Uterus (tissue), 4 donors: Measurements from ENCODE around the gene HPCA. TPM values are rescaled to one million over a fixed set of nuclear protein-coding genes. Genes with fewer than 3 reads are reported as not detected.

Experiments
- DNase-seq, 2 donors: peaks; one replicate each; pipeline ENCODE4 v3.0.0-alpha.2; 2019 to 2020
- H3K27ac ChIP-seq, 2 donors: fragments of 200-600 bp; sonication (generic); 1 replicate in 1 of 2; 2 replicates in 1 of 2; pipeline ENCODE4 v1.5.1; 2016 to 2018
- H3K27me3 ChIP-seq, 2 donors: fragments of 200-600 bp; sonication (generic); one replicate each; pipeline ENCODE4 v1.5.1; 2018 to 2019; ENCODE audit warnings: control low read depth in 1 of 2
- H3K36me3 ChIP-seq, 2 donors: fragments of 200-600 bp; sonication (generic); one replicate each; pipeline ENCODE4 v1.5.1; 2019; ENCODE audit warnings: control low read depth in 1 of 2
- H3K4me1 ChIP-seq, 2 donors: fragments of 200-600 bp; sonication (generic); one replicate each; pipeline ENCODE4 v1.5.1; 2018 to 2019; ENCODE audit warnings: control low read depth in 1 of 2
- H3K4me3 ChIP-seq, 2 donors: fragments of 200-600 bp; sonication (generic); 1 replicate in 1 of 2; 2 replicates in 1 of 2; pipeline ENCODE4 v1.5.1; 2018 to 2019; ENCODE audit warnings: mild to moderate bottlenecking in 1 of 2
- H3K9me3 ChIP-seq, 2 donors: fragments of 200-600 bp; sonication (generic); one replicate each; pipeline ENCODE4 v1.5.1; 2019; ENCODE audit warnings: control low read depth in 1 of 2
- CTCF ChIP-seq, 4 experiments: fragments of 200-600 bp in 2 of 4; fragments of 450-650 bp in 2 of 4; sonication (generic) in 2 of 4; IDR thresholded peaks; one replicate each; pipeline ENCODE4 v1.5.1; 2016 to 2019; ENCODE audit warnings: antibody characterized with exemption in 4 of 4, mild to moderate bottlenecking in 2 of 4, moderate library complexity in 1 of 4
- POLR2A ChIP-seq, 2 donors: fragments of 450-650 bp; IDR thresholded peaks; one replicate each; pipeline ENCODE4 v1.6.1; 2016; ENCODE audit warnings: antibody characterized with exemption in 2 of 2, mild to moderate bottlenecking in 1 of 2, moderate library complexity in 1 of 2
- intact Hi-C: fragments of 100-400 bp; cut with DNase I; formaldehyde crosslinking; loops from one replicate; pipeline ENCODE4 v1.15.1; 2023; ENCODE audit warnings: low total_unique reads
- total RNA-seq, 4 donors: library from RNA; depleted of rRNA in 3 of 4; stranded (reverse); fragments of >200 nt in 3 of 4; gene quantifications; one replicate each; pipeline versions ENCODE4 v1.1.0 to v1.2.4, GENCODE V29; 2014 to 2023
- donor health status: DM: yes; HTN: yes; CAD: no.

The HPCA gene
- total RNA-seq, 4 donors from 2014 or later, result 0.76 to 0.79 TPM; not detected in 2

GRCh38 chr1:32890516-32891240 lies 4.4 kb downstream of the HPCA start:
- peaks cover 0 to 10% of the 10 kb centered on the region in 2 donors for H3K4me1 ChIP-seq
- no peak for DNase-seq
- no peak overlapping the region for H3K27ac ChIP-seq
- TF ChIP-seq CTCF (IDR thresholded peaks at IDR 0.05), result no peak
- no peak for TF ChIP-seq POLR2A (IDR thresholded peaks at IDR 0.05)
- H3K27me3 ChIP-seq, result peaks cover 10% of the 10 kb centered on the region in 2 donors
- no peaks in the 10 kb centered on the region for H3K36me3 ChIP-seq
- no peaks in the 10 kb centered on the region for H3K9me3 ChIP-seq
- no peak overlapping the region for H3K4me3 ChIP-seq
- intact Hi-C loops, result no loop called here

- Histone ChIP-seq H3K27me3 (peaks cover 5 to 6% of the 10 kb centered on the region in 2 donors), H3K27ac (no peak overlapping the region), H3K36me3 (no peaks in the 10 kb centered on the region), H3K4me1 (peaks cover 0 to 10% of the 10 kb centered on the region in 2 donors), H3K9me3 (no peaks in the 10 kb centered on the region), H3K4me3 (no peak overlapping the region)
- no peak for DNase-seq
- no peak for TF ChIP-seq POLR2A (IDR thresholded peaks at IDR 0.05)
- no peak for TF ChIP-seq CTCF (IDR thresholded peaks at IDR 0.05)
- intact Hi-C loops, result no loop called here
Observed at GRCh38 chr1:32891241-32891570, 4.9 kb downstream of the HPCA start.

GRCh38 chr1:32891630-32892029 lies 5.3 kb downstream of the HPCA start:
- DNase-seq, result no peak
- H3K27ac ChIP-seq, result no peak overlapping the region
- TF ChIP-seq POLR2A (IDR thresholded peaks at IDR 0.05) (no peak), CTCF (IDR thresholded peaks at IDR 0.05) (no peak)
- no peaks in the 10 kb centered on the region for H3K9me3 ChIP-seq
- peaks cover under 1 to 6% of the 10 kb centered on the region in 2 donors for H3K27me3 ChIP-seq
- H3K4me3 ChIP-seq, result no peak overlapping the region
- peaks cover 0 to 10% of the 10 kb centered on the region in 2 donors for H3K4me1 ChIP-seq
- H3K36me3 ChIP-seq, result no peaks in the 10 kb centered on the region
- intact Hi-C loops, result no loop called here

- peak overlapping the region; percentile 23 to 54 for H3K27ac ChIP-seq
- no peak for DNase-seq
- TF ChIP-seq POLR2A (IDR thresholded peaks at IDR 0.05) (no peak), CTCF (IDR thresholded peaks at IDR 0.05) (peak in 3 of 4 experiments; percentile 15 to 52 (median 41))
- H3K9me3 ChIP-seq, result no peaks in the 10 kb centered on the region
- peaks cover 0 to 10% of the 10 kb centered on the region in 2 donors for H3K4me1 ChIP-seq
- H3K27me3 ChIP-seq, result no peaks in the 10 kb centered on the region
- intact Hi-C loops, result no loop called here
- peak overlapping the region; percentile 48 to 51 for H3K4me3 ChIP-seq
- no peaks in the 10 kb centered on the region for H3K36me3 ChIP-seq
Observed at GRCh38 chr1:32892368-32893197, 6.3 kb downstream of the HPCA start.
